K562 (cell line): Measurements from ENCODE around the gene SEC61A1. TPM values are rescaled to one million over a fixed set of nuclear protein-coding genes. Genes with fewer than 3 reads are reported as not detected.

Experiments
- CTBP1 ChIP-seq: fragments of 450-650 bp; IDR thresholded peaks from 2 replicates; pipeline ENCODE4 v1.6.1; 2016; ENCODE audit warnings: borderline replicate concordance
- DPF2 ChIP-seq: fragments of 450-650 bp; IDR thresholded peaks from 2 replicates; pipeline ENCODE4 v1.6.1; 2016
- EP300 ChIP-seq: IDR thresholded peaks from 2 replicates; pipeline ENCODE4 v1.6.1; 2012; ENCODE audit warnings: low read length, improper control_type of control experiment
- FOXJ2 ChIP-seq: fragments of 200-800 bp; sonication (Bioruptor generic); IDR thresholded peaks from 2 replicates; pipeline ENCODE4 v1.6.1; 2016; ENCODE audit warnings: missing genetic modification characterization, missing compliant biosample characterization
- KHSRP ChIP-seq: fragments of 450-650 bp; IDR thresholded peaks from 2 replicates; pipeline ENCODE4 v1.6.1; 2017
- NBN ChIP-seq: fragments of 450-650 bp; IDR thresholded peaks from 2 replicates; pipeline ENCODE4 v1.6.1; 2016; ENCODE audit warnings: low read depth, mild to moderate bottlenecking
- NR2C2 ChIP-seq, 2 experiments: fragments of 200-800 bp in 1 of 2; sonication (Bioruptor generic) in 1 of 2; sonication (generic) in 1 of 2; formaldehyde crosslinking in 1 of 2; IDR thresholded peaks; 2 replicates each; pipeline versions ENCODE4 v1.6.1 to v1.8.0; 2016 to 2022; ENCODE audit warnings: mild to moderate bottlenecking in 1 of 2, missing compliant biosample characterization in 1 of 2, missing genetic modification characterization in 1 of 2, missing genetic modification reagents in 1 of 2
- RNF2 ChIP-seq: sonication (generic); IDR thresholded peaks from 2 replicates; pipeline ENCODE4 v1.6.1; 2016
- TFAM ChIP-seq: fragments of 250-450 bp; sonication (Bioruptor Pico); conservative IDR thresholded peaks from 2 replicates; pipeline ENCODE4 v1.5.0; 2021; ENCODE audit warnings: mild to moderate bottlenecking, moderate library complexity
- XRCC3 ChIP-seq: fragments of 450-650 bp; IDR thresholded peaks from 2 replicates; pipeline ENCODE4 v1.6.1; 2017; ENCODE audit warnings: mild to moderate bottlenecking, moderate library complexity
- XRCC5 ChIP-seq: fragments of 200-400 bp; formaldehyde crosslinking; IDR thresholded peaks from 2 replicates; pipeline ENCODE4 v1.6.1; 2017; ENCODE audit warnings: low read depth, mild to moderate bottlenecking, low read length
- ZBTB40 ChIP-seq, 2 experiments: fragments of 450-650 bp in 1 of 2; sonication (generic) in 1 of 2; formaldehyde crosslinking in 1 of 2; IDR thresholded peaks; 2 replicates each; pipeline versions ENCODE4 v1.7.1 to v1.9.0; 2016 to 2022; ENCODE audit warnings: inconsistent platforms in 1 of 2, mild to moderate bottlenecking in 1 of 2, missing genetic modification reagents in 1 of 2
- ZNF644 ChIP-seq: fragments of 200-800 bp; sonication (Bioruptor generic); IDR thresholded peaks from 2 replicates; pipeline ENCODE4 v1.6.1; 2016; ENCODE audit warnings: low read depth, missing genetic modification characterization, missing compliant biosample characterization
- ZNF77 ChIP-seq: fragments of 250-450 bp; sonication (Bioruptor Pico); IDR thresholded peaks from 2 replicates; pipeline ENCODE4 v1.5.0; 2020
- polyA plus RNA-seq, 8 experiments: library from polyadenylated mRNA; depleted of rRNA in 4 of 8; stranded (reverse) in 5 of 8; unstranded in 3 of 8; fragments of >200 nt; fragmentation: Nextera tagmentation in 2 of 8; fragmentation: Illumina TruSeq in 1 of 8; extraction: Ambion mirVana in 2 of 8; extraction: Trizol in 1 of 8; gene quantifications; 2 replicates each; pipeline versions ENCODE4 v1.2.1 to v1.2.3, GENCODE V29; 2011 to 2014; ENCODE audit warnings: inconsistent platforms in 1 of 8, missing spikeins in 1 of 8
- total RNA-seq, 7 experiments: library from RNA; depleted of rRNA in 6 of 7; stranded (reverse); fragments of >200 nt in 6 of 7; fragmentation: Illumina TruSeq in 2 of 7; extraction: Trizol in 2 of 7; gene quantifications; 2 replicates each; pipeline versions ENCODE4 v1.2.1 to v1.2.3, GENCODE V29; 2011 to 2021; ENCODE audit warnings: low replicate concordance in 1 of 7
- TF ChIP-seq, protein P1 (sequence below), 2 experiments: fragments of 150-350 bp in 1 of 2; IDR thresholded peaks; 2 replicates each; pipeline ENCODE4 v1.6.1; 2012 to 2016; ENCODE audit warnings: low read depth in 2 of 2, low read length in 2 of 2, mild to moderate bottlenecking in 1 of 2, moderate library complexity in 1 of 2

SEC61A1 gene
- total and polyA plus RNA-seq, 9 of the 15 experiments (the other 6 are each of a cell fraction or from before 2014, with no cell fraction given), result 1.9 to 140 (median 79.1) TPM

- TF ChIP-seq ZBTB40 (IDR thresholded peaks at IDR 0.05) (no peak), ZBTB40 (CRISPR knock-in tag; IDR thresholded peaks at IDR 0.05) (no peak), ZNF644 (tag) (0 out of 2 replicates have a peak, but pooled peaks have one; percentile 8), NR2C2 (CRISPR knock-in tag; IDR thresholded peaks at IDR 0.05) (no peak), NR2C2 (tag; IDR thresholded peaks at IDR 0.05) (peak; percentile 29), NBN (peak; percentile 44; the same call in 1 of the 2 replicates), TFAM (CRISPR knock-in tag) (no peak), DPF2 (peak; percentile 79; the same call in 1 of the 2 replicates), XRCC5 (no peak), KHSRP (no peak), FOXJ2 (tag) (peak; percentile 78), EP300 (peak; percentile 95), RNF2 (peak; percentile 62; the same call in 1 of the 2 replicates), CTBP1 (peak; percentile 84), XRCC3 (no peak), ZNF77 (CRISPR knock-in tag) (no peak)
- TF ChIP-seq, protein P1, sequence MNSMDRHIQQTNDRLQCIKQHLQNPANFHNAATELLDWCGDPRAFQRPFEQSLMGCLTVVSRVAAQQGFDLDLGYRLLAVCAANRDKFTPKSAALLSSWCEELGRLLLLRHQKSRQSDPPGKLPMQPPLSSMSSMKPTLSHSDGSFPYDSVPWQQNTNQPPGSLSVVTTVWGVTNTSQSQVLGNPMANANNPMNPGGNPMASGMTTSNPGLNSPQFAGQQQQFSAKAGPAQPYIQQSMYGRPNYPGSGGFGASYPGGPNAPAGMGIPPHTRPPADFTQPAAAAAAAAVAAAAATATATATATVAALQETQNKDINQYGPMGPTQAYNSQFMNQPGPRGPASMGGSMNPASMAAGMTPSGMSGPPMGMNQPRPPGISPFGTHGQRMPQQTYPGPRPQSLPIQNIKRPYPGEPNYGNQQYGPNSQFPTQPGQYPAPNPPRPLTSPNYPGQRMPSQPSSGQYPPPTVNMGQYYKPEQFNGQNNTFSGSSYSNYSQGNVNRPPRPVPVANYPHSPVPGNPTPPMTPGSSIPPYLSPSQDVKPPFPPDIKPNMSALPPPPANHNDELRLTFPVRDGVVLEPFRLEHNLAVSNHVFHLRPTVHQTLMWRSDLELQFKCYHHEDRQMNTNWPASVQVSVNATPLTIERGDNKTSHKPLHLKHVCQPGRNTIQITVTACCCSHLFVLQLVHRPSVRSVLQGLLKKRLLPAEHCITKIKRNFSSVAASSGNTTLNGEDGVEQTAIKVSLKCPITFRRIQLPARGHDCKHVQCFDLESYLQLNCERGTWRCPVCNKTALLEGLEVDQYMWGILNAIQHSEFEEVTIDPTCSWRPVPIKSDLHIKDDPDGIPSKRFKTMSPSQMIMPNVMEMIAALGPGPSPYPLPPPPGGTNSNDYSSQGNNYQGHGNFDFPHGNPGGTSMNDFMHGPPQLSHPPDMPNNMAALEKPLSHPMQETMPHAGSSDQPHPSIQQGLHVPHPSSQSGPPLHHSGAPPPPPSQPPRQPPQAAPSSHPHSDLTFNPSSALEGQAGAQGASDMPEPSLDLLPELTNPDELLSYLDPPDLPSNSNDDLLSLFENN (IDR thresholded peaks at IDR 0.05; ENCODE audit: low read depth in 2 of 2, low read length in 2 of 2), result no peak
Measured at GRCh38 chr3:128009952-128010846, 42.0 kb upstream of the SEC61A1 start (continued).
